IMR-90 (cell line): ENCODE measurements around the gene CAMK2G. TPM values are rescaled to one million over a fixed set of nuclear protein-coding genes. Genes with fewer than 3 reads are reported as not detected.
A peak's percentile ranks its signal among the peaks of the same experiment; 100 is the strongest.

Experiments
- ATAC-seq: fragments of 200-7000 bp; cut with Tn5 transposase; 2 replicates; pipeline ENCODE4 v1.9.1; 2020; ENCODE audit warnings: low read depth, mild to moderate bottlenecking, moderate library complexity
- BruUV-seq: library from RNA; stranded (reverse); fragments of 400-500 nt; replicated peaks from 2 replicates; lab custom pipeline; 2021; lab: Mats Ljungman, UMichigan
- CTCF ChIA-PET: fragments of 300-600 bp; formaldehyde crosslinking; extraction: SDS; loops from one replicate; lab custom pipeline; 2021; ENCODE audit warnings: antibody characterized with exemption; lab: Yijun Ruan, JAX
- POLR2A ChIA-PET: fragments of 300-600 bp; sonication (Branson Sonifier 250); formaldehyde crosslinking; loops from one replicate; lab custom pipeline; 2022; ENCODE audit warnings: antibody characterized with exemption; ENCODE audit not compliant: unreplicated experiment; lab: Charles Lee
- DNase-seq: peaks from one replicate; pipeline ENCODE4 v3.0.0; 2013
- H2AFZ ChIP-seq: replicated peaks from 2 replicates; pipeline ENCODE3; 2013; ENCODE audit warnings: low read length, mild to moderate bottlenecking; ENCODE audit not compliant: poor library complexity
- H2AK5ac ChIP-seq: 2 replicates; pipeline ENCODE4 v1.6.1; 2013; ENCODE audit warnings: low read depth, low read length, inconsistent platforms
- H2AK9ac ChIP-seq: replicated peaks from 2 replicates; pipeline ENCODE3; 2013; ENCODE audit warnings: mild to moderate bottlenecking, low read depth, low read length, moderate library complexity; ENCODE audit not compliant: poor library complexity
- H2BK120ac ChIP-seq: 2 replicates; pipeline ENCODE4 v1.6.1; 2013; ENCODE audit warnings: low read depth, low read length, inconsistent platforms
- H2BK15ac ChIP-seq: 3 replicates; pipeline ENCODE4 v1.6.1; 2013; ENCODE audit warnings: low read depth, low read length, inconsistent platforms
- H2BK20ac ChIP-seq: 2 replicates; pipeline ENCODE4 v1.6.1; 2013; ENCODE audit warnings: low read depth, mild to moderate bottlenecking, inconsistent platforms, low read length, moderate library complexity
- H2BK5ac ChIP-seq: 2 replicates; pipeline ENCODE4 v1.6.1; 2013; ENCODE audit warnings: mild to moderate bottlenecking, low read depth, low read length, inconsistent platforms; ENCODE audit not compliant: poor library complexity, severe bottlenecking
- H3K14ac ChIP-seq: replicated peaks from 2 replicates; pipeline ENCODE4 v1.6.1; 2013; ENCODE audit warnings: low read depth, low read length, inconsistent platforms
- H3K18ac ChIP-seq: 2 replicates; pipeline ENCODE4 v1.6.1; 2013; ENCODE audit warnings: low read depth, low read length, control low read depth
- H3K23ac ChIP-seq: 2 replicates; pipeline ENCODE4 v1.6.1; 2013; ENCODE audit warnings: low read depth, low read length, inconsistent platforms
- H3K27ac ChIP-seq: 2 replicates; pipeline ENCODE4 v1.5.1; 2013; ENCODE audit warnings: mild to moderate bottlenecking, control low read depth, low read length; ENCODE audit not compliant: insufficient read depth
- H3K27me3 ChIP-seq: 2 replicates; pipeline ENCODE4 v1.6.1; 2013; ENCODE audit warnings: low read length; ENCODE audit not compliant: control insufficient read depth, insufficient read depth
- H3K36me3 ChIP-seq: 2 replicates; pipeline ENCODE4 v1.6.1; 2013; ENCODE audit warnings: low read length, mixed read lengths; ENCODE audit not compliant: control insufficient read depth, insufficient read depth
- H3K4ac ChIP-seq: 2 replicates; pipeline ENCODE4 v1.6.1; 2013; ENCODE audit warnings: low read depth, low read length, inconsistent platforms
- H3K4me1 ChIP-seq: 2 replicates; pipeline ENCODE4 v1.6.1; 2013; ENCODE audit warnings: low read length, mixed read lengths; ENCODE audit not compliant: control insufficient read depth, insufficient read depth
- H3K4me2 ChIP-seq: 2 replicates; pipeline ENCODE4 v1.6.1; 2013; ENCODE audit warnings: low read depth, mild to moderate bottlenecking, control low read depth, low read length, moderate library complexity
- H3K4me3 ChIP-seq: 2 replicates; pipeline ENCODE4 v1.5.1; 2013; ENCODE audit warnings: low read depth, mild to moderate bottlenecking, control low read depth, low read length, moderate library complexity; ENCODE audit not compliant: insufficient read depth
- H3K56ac ChIP-seq: 2 replicates; pipeline ENCODE4 v1.6.1; 2013; ENCODE audit warnings: low read length, inconsistent platforms; ENCODE audit not compliant: insufficient read depth; ENCODE audit errors: extremely low read depth
- H3K79me1 ChIP-seq, 2 experiments: 2 replicates each; pipeline ENCODE4 v1.6.1; 2013; ENCODE audit warnings: low read length in 2 of 2, inconsistent platforms in 1 of 2, low read depth in 1 of 2
- H3K9ac ChIP-seq: 2 replicates; pipeline ENCODE4 v1.6.1; 2013; ENCODE audit warnings: low read depth, low read length, control low read depth
- H3K9me1 ChIP-seq: 2 replicates; pipeline ENCODE4 v1.6.1; 2013; ENCODE audit warnings: low read length, inconsistent platforms; ENCODE audit not compliant: insufficient read depth
- H3K9me3 ChIP-seq: 2 replicates; pipeline ENCODE4 v1.6.1; 2013; ENCODE audit warnings: low read length; ENCODE audit not compliant: control insufficient read depth, insufficient read depth
- H4K20me1 ChIP-seq: 2 replicates; pipeline ENCODE4 v1.6.1; 2013; ENCODE audit warnings: low read length, inconsistent platforms; ENCODE audit not compliant: insufficient read depth
- H4K5ac ChIP-seq: 2 replicates; pipeline ENCODE4 v1.6.1; 2013; ENCODE audit warnings: mild to moderate bottlenecking, low read depth, low read length, control low read depth
- H4K8ac ChIP-seq, 2 experiments: 2 replicates each; pipeline ENCODE4 v1.6.1; 2013; ENCODE audit warnings: low read depth in 2 of 2, low read length in 2 of 2, control low read depth in 1 of 2, inconsistent platforms in 1 of 2
- H4K91ac ChIP-seq: 2 replicates; pipeline ENCODE4 v1.6.1; 2013; ENCODE audit warnings: low read depth, low read length, inconsistent platforms; ENCODE audit not compliant: insufficient read depth
- BHLHE40 ChIP-seq: fragments of 150-350 bp; IDR thresholded peaks from 2 replicates; pipeline ENCODE4 v1.6.1; 2016; ENCODE audit warnings: mild to moderate bottlenecking, low read depth, low read length
- CEBPB ChIP-seq: IDR thresholded peaks from 2 replicates; pipeline ENCODE4 v1.6.1; 2012; ENCODE audit warnings: low read depth, low read length, improper control_type of control experiment
- CHD1 ChIP-seq: IDR thresholded peaks from 2 replicates; pipeline ENCODE4 v1.6.1; 2012; ENCODE audit warnings: low read depth, low read length, improper control_type of control experiment
- CTCF ChIP-seq: conservative IDR thresholded peaks from 2 replicates; pipeline ENCODE4 v1.5.1; 2012; ENCODE audit warnings: mild to moderate bottlenecking, low read depth, low read length, improper control_type of control experiment
- ELK1 ChIP-seq: fragments of 150-350 bp; IDR thresholded peaks from 2 replicates; pipeline ENCODE4 v1.6.1; 2016; ENCODE audit warnings: low read depth, mild to moderate bottlenecking, low read length, moderate library complexity, borderline replicate concordance
- FOS ChIP-seq: fragments of 150-350 bp; IDR thresholded peaks from 2 replicates; pipeline ENCODE4 v1.6.1; 2016; ENCODE audit warnings: low read depth, low read length
- MAFK ChIP-seq: IDR thresholded peaks from 2 replicates; pipeline ENCODE4 v1.6.1; 2012; ENCODE audit warnings: low read depth, low read length, improper control_type of control experiment
- MAZ ChIP-seq: IDR thresholded peaks from 2 replicates; pipeline ENCODE4 v1.6.1; 2012; ENCODE audit warnings: low read depth, mild to moderate bottlenecking, low read length, improper control_type of control experiment, moderate library complexity, borderline replicate concordance
- MXI1 ChIP-seq: IDR thresholded peaks from 2 replicates; pipeline ENCODE4 v1.6.1; 2012; ENCODE audit warnings: low read depth, mild to moderate bottlenecking, low read length, moderate library complexity, borderline replicate concordance
- NFE2L2 ChIP-seq: fragments of 150-350 bp; IDR thresholded peaks from 2 replicates; pipeline ENCODE4 v1.6.1; 2016; ENCODE audit warnings: low read depth, mild to moderate bottlenecking, low read length
- POLR2A ChIP-seq: IDR thresholded peaks from 2 replicates; pipeline ENCODE4 v1.6.1; 2012; ENCODE audit warnings: mild to moderate bottlenecking, low read depth, low read length
- RAD21 ChIP-seq: IDR thresholded peaks from 2 replicates; pipeline ENCODE4 v1.6.1; 2012; ENCODE audit warnings: low read length, improper control_type of control experiment
- RCOR1 ChIP-seq: IDR thresholded peaks from 2 replicates; pipeline ENCODE4 v1.6.1; 2012; ENCODE audit warnings: mild to moderate bottlenecking, low read length, improper control_type of control experiment; ENCODE audit not compliant: insufficient replicate concordance
- RFX5 ChIP-seq: IDR thresholded peaks from 2 replicates; pipeline ENCODE4 v1.8.0; 2012; ENCODE audit warnings: low read depth, mild to moderate bottlenecking, low read length, moderate library complexity
- SMC3 ChIP-seq: fragments of 150-350 bp; IDR thresholded peaks from 2 replicates; pipeline ENCODE4 v1.6.1; 2016; ENCODE audit warnings: low read depth, mild to moderate bottlenecking, antibody characterized with exemption, low read length, moderate library complexity
- USF2 ChIP-seq: fragments of 150-350 bp; IDR thresholded peaks from 2 replicates; pipeline ENCODE4 v1.6.1; 2017; ENCODE audit warnings: mild to moderate bottlenecking, antibody characterized with exemption, low read length, low read depth
- WGBS, 2 experiments: methylation state at CpG; one replicate each; pipeline versions ENCODE4 v1.1.5 to v1.1.7; 2013; ENCODE audit warnings: missing lambda C conversion rate in 2 of 2; ENCODE audit not compliant: insufficient read length in 1 of 2; ENCODE audit errors: extremely low coverage in 2 of 2; 5-methylcytosine and 5-hydroxymethylcytosine counted together
- dilution Hi-C: fragments of 300-500 bp; cut with HindIII; formaldehyde crosslinking; loops from one replicate; pipeline ENCODE4 v1.14.3; 2018; ENCODE audit warnings: low sequenced_read_pairs; ENCODE audit not compliant: unreplicated experiment
- in situ Hi-C: fragments of 300-500 bp; cut with MboI; formaldehyde crosslinking; loops from 3 replicates; pipeline ENCODE4 v1.14.3; 2019; ENCODE audit warnings: low sequenced_read_pairs, inconsistent platforms, mixed read lengths
- intact Hi-C: fragments of 100-400 bp; cut with micrococcal nuclease; formaldehyde crosslinking; loops from 2 replicates; pipeline ENCODE4 v1.10.0; 2022
- polyA plus RNA-seq, 3 experiments: library from polyadenylated mRNA; depleted of rRNA; stranded (reverse); fragments of >200 nt; gene quantifications; 2 replicates each; pipeline ENCODE4 v1.2.3, GENCODE V29; 2012; ENCODE audit warnings: low replicate concordance in 1 of 3
- total RNA-seq: library from RNA; depleted of rRNA; stranded (reverse); fragments of >200 nt; gene quantifications from 2 replicates; pipeline ENCODE4 v1.2.3, GENCODE V29; 2012

CAMK2G gene
- total and polyA plus RNA-seq, 2 of the 4 experiments (the other 2 are of a cell fraction), result 20.4 to 25.4 TPM

DNA sequence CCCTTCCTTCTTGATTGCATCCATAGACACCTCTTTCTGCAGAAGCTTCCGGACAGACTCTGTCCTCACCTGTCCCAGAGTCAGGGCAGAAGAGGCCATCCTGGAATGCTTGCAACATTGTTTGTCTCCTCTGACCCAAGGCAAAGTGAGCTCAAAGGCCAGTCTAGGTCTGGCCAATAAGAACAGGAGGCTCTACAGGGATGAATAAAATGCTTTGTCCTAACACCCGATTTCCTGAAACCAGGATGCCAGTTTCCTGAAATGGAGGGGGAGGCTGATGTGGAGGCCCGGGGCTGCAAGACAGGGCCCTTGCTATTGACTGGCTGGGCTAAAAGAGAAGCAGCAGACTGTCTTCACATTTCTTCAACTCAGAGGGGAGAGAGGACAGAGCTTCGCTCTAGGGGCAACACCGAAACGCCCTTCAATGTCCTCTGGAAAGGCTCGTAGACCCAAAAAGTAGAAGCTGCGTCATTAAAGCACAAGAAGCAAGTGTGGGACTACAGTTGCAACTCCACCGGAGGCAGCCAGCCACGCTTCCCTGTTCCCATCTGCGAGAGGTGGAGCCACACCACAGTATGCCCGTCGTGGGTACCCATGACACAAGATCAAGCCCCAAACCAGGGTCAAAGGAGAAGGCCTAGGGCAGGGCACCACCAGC lies 33.8 kb downstream of the CAMK2G start:
- Histone ChIP-seq H2AK9ac (peak overlapping the region; percentile 0), H4K91ac (no peak overlapping the region), H3K27ac (no peak overlapping the region), H3K18ac (no peak overlapping the region), H3K9me3 (no peaks in the 10 kb centered on the region), H2BK20ac (no peak overlapping the region), H3K27me3 (no peaks in the 10 kb centered on the region), H3K9ac (no peak overlapping the region), H3K23ac (no peak overlapping the region), H4K20me1 (0 out of 2 replicates have a peak, but pooled peaks cover 3% of the 10 kb centered on the region), H2BK5ac (no peak overlapping the region), H3K79me1 (peaks cover 0 to 14% of the 10 kb centered on the region in 2 experiments; a peak in 3 of 4 replicates), H3K14ac (no peak overlapping the region), H2BK120ac (no peak overlapping the region), H3K4ac (no peak overlapping the region), H3K4me2 (no peak overlapping the region), H2AK5ac (no peak overlapping the region), H3K4me3 (no peak overlapping the region), H3K56ac (no peak overlapping the region), H2BK15ac (no peak overlapping the region), H4K8ac (no peak overlapping the region), H3K4me1 (peaks cover 15% of the 10 kb centered on the region), H2AFZ (no peak overlapping the region), H4K5ac (no peak overlapping the region), H3K9me1 (peaks cover 23% of the 10 kb centered on the region; the same call in 1 of the 2 replicates), H3K36me3 (peaks cover 29% of the 10 kb centered on the region; the same call in 1 of the 2 replicates)
- POLR2A ChIA-PET, result no interaction called here
- DNase-seq (no peak), ATAC-seq (no peak)
- in situ Hi-C loops (no loop called here), intact Hi-C loops (no loop called here), dilution Hi-C loops (no loop called here)
- TF ChIP-seq MAZ (no peak), FOS (no peak), POLR2A (no peak), CTCF (no peak), CEBPB (no peak), RAD21 (no peak), CHD1 (no peak), MAFK (no peak), NFE2L2 (no peak), BHLHE40 (no peak), MXI1 (no peak), RFX5 (no peak), SMC3 (no peak), RCOR1 (no peak), USF2 (no peak), ELK1 (no peak)
- WGBS, 2 experiments, result 98% methylated on average over 11 of the region's 13 CpGs; no CpG with 5 or more reads in 1 of the 2 experiments
- BruUV-seq, result no TSS peak
- CTCF ChIA-PET, result no interaction called here
